Choroid plexus epithelial cell (primary cell): ENCODE data around the gene FUZ.

Experiments
- DNase-seq: peaks from one replicate; pipeline ENCODE4 v3.0.0-alpha.2; 2010; ENCODE audit warnings: low read depth
- H3K4me3 ChIP-seq: 2 replicates; pipeline ENCODE4 v1.5.1; 2011; ENCODE audit warnings: low read depth, mild to moderate bottlenecking, control low read depth, low read length, moderate library complexity
- CTCF ChIP-seq: conservative IDR thresholded peaks from 2 replicates; pipeline ENCODE4 v1.5.1; 2011; ENCODE audit warnings: low read depth, mild to moderate bottlenecking, control low read depth, inconsistent platforms, low read length, moderate library complexity

Gene FUZ

GRCh38 chr19:49859682-49860335, 46.7 kb upstream of the FUZ start:
- DNase-seq: no peak
- no peak overlapping the region for H3K4me3 ChIP-seq
- TF ChIP-seq CTCF: no peak

GRCh38 chr19:49858088-49858985, 45.2 kb upstream of the FUZ start:
- H3K4me3 ChIP-seq: no peak overlapping the region

GRCh38 chr19:49857838-49858087, 44.7 kb upstream of the FUZ start:
- no peak for DNase-seq
- TF ChIP-seq CTCF: no peak
- no peak overlapping the region for H3K4me3 ChIP-seq

More at GRCh38 chr19:49858088-49858985, 45.2 kb upstream of the FUZ start:
- TF ChIP-seq CTCF: no peak
- DNase-seq: no peak

DNA sequence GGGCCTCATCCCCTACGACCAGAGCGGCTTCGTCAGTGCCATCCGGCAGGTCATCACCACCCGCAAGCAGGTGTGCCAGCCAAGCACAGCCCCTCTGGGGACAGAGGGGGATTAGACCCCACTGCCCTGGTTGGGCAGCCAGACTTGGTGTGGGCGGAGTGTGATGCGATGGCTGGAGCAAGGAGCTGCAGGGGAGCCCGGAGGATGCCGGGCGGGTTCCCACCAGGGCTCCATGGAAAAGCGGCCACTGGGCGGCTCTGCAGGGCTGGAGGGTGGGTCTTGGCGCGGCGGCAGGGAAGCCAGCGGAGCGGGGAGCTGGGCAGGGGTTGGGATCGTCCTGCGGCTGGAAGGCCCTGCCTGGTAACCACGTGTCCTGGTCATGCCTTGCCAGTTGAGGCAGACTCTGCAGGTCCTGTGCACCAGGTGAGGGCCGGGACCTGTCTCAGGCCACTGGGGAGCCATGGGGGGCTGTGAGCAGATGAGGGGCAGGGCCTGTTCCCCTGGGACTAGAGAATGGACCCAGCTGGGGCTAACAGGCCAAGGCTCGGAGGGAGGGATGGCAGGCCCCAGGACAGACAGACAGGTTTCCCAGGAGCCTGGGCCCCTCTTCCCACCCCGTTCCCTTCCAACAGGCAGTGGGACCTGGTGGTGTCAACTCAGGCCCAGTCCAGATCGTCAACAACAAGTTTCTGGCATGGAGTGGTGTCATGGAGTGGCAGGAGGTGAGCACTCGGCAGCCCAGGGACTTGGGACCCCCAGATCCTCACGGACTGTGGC, 44.2 kb upstream of the FUZ start:
- H3K4me3 ChIP-seq: no peak overlapping the region
- no peak for TF ChIP-seq CTCF
- DNase-seq: no peak

DNA sequence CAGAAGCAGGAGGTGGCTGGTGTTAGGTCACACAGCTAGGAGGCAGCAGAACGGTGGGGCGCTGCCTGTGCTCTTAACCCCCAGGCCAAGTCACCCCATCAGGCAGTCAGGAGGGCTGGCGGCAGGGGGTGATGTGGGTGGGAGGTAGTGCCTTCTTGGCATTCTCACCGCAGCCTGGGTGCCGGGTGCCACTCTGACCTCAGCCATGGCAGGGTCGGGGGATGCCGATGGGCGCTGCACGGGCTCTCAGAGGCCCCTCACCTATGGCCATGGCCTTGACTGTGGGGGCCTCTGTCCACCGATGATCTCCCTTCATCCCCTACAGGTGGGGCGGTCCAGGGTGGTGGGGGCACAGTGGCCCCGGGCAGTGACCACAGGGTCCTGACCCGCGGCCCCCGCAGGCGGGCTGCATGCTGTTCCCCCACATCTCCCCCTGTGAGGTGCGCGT, 43.5 kb upstream of the FUZ start:
- DNase-seq: no peak
- H3K4me3 ChIP-seq: no peak overlapping the region
- TF ChIP-seq CTCF: no peak

GRCh38 chr19:49855676-49856573, 42.8 kb upstream of the FUZ start:
- no peak overlapping the region for H3K4me3 ChIP-seq
- TF ChIP-seq CTCF: no peak
- DNase-seq: no peak
